ENCODE data around the gene PDE8B. TPM values are rescaled to one million over a fixed set of nuclear protein-coding genes. Genes with fewer than 3 reads are reported as not detected.

The PDE8B gene
- total RNA-seq, 1 donor from 2014 or later, result 1.1 TPM

GRCh38 chr5:77329664-77330430, 119.4 kb downstream of the PDE8B start:
- DNase-seq (ENCODE audit: low spot score), result no peak
- Mint-ChIP-seq H3K4me3 (ENCODE audit: unreplicated experiment) (no peak overlapping the region), H3K36me3 (ENCODE audit: low read depth) (peaks cover 2% of the 10 kb centered on the region), H3K9me3 (ENCODE audit: low read depth) (no peaks in the 10 kb centered on the region), H3K4me1 (ENCODE audit: low read depth) (no peaks in the 10 kb centered on the region), H3K27me3 (ENCODE audit: low read depth) (peaks cover 5% of the 10 kb centered on the region), H3K27ac (ENCODE audit: unreplicated experiment) (no peak overlapping the region)
- TF ChIP-seq CTCF (IDR thresholded peaks at IDR 0.05), result no peak

GRCh38 chr5:77333036-77333435, 122.6 kb downstream of the PDE8B start:
- H3K27me3 Mint-ChIP-seq (ENCODE audit: low read depth), result peaks cover 5% of the 10 kb centered on the region
- TF ChIP-seq CTCF (IDR thresholded peaks at IDR 0.05), result no peak
- H3K4me1 Mint-ChIP-seq (ENCODE audit: low read depth), result peaks cover 5% of the 10 kb centered on the region
- no peaks in the 10 kb centered on the region for H3K9me3 Mint-ChIP-seq (ENCODE audit: low read depth)
- no peak overlapping the region for H3K27ac Mint-ChIP-seq (ENCODE audit: unreplicated experiment)
- no peak overlapping the region for H3K4me3 Mint-ChIP-seq (ENCODE audit: unreplicated experiment)
- H3K36me3 Mint-ChIP-seq (ENCODE audit: low read depth), result peaks cover 2% of the 10 kb centered on the region
- no peak for DNase-seq (ENCODE audit: low spot score)

- Mint-ChIP-seq H3K4me3 (ENCODE audit: unreplicated experiment) (no peak overlapping the region), H3K4me1 (ENCODE audit: low read depth) (peaks cover 5% of the 10 kb centered on the region), H3K27me3 (ENCODE audit: low read depth) (peaks cover 5% of the 10 kb centered on the region), H3K9me3 (ENCODE audit: low read depth) (no peaks in the 10 kb centered on the region), H3K27ac (ENCODE audit: unreplicated experiment) (no peak overlapping the region), H3K36me3 (ENCODE audit: low read depth) (peaks cover 2% of the 10 kb centered on the region)
- TF ChIP-seq CTCF (IDR thresholded peaks at IDR 0.05), result no peak
- DNase-seq (ENCODE audit: low spot score), result no peak
Observed at GRCh38 chr5:77333451-77334123, 123.1 kb downstream of the PDE8B start.

- H3K36me3 Mint-ChIP-seq (ENCODE audit: low read depth), result peaks cover 2% of the 10 kb centered on the region
- H3K9me3 Mint-ChIP-seq (ENCODE audit: low read depth), result no peaks in the 10 kb centered on the region
- no peak overlapping the region for H3K4me3 Mint-ChIP-seq (ENCODE audit: unreplicated experiment)
- no peak overlapping the region for H3K27ac Mint-ChIP-seq (ENCODE audit: unreplicated experiment)
- peaks cover 5% of the 10 kb centered on the region for H3K4me1 Mint-ChIP-seq (ENCODE audit: low read depth)
- no peak for DNase-seq (ENCODE audit: low spot score)
- no peak for TF ChIP-seq CTCF (IDR thresholded peaks at IDR 0.05)
- H3K27me3 Mint-ChIP-seq (ENCODE audit: low read depth), result no peaks in the 10 kb centered on the region
Observed at GRCh38 chr5:77337246-77337645, 126.8 kb downstream of the PDE8B start.

- H3K36me3 Mint-ChIP-seq (ENCODE audit: low read depth), result peaks cover 2% of the 10 kb centered on the region
- peaks cover 5% of the 10 kb centered on the region for H3K4me1 Mint-ChIP-seq (ENCODE audit: low read depth)
- TF ChIP-seq CTCF (IDR thresholded peaks at IDR 0.05), result no peak
- no peak for DNase-seq (ENCODE audit: low spot score)
- H3K9me3 Mint-ChIP-seq (ENCODE audit: low read depth), result no peaks in the 10 kb centered on the region
- H3K27me3 Mint-ChIP-seq (ENCODE audit: low read depth), result no peaks in the 10 kb centered on the region
- H3K27ac Mint-ChIP-seq (ENCODE audit: unreplicated experiment), result no peak overlapping the region
- H3K4me3 Mint-ChIP-seq (ENCODE audit: unreplicated experiment), result no peak overlapping the region
Observed at GRCh38 chr5:77337686-77338085, 127.2 kb downstream of the PDE8B start.
